HG02981 (cell line): ENCODE data around the gene SLC2A6.

ENCODE experiments used
- ATAC-seq: cut with Tn5 transposase; IDR thresholded peaks from one replicate; pipeline ENCODE4 v1.9.1; 2021; ENCODE audit warnings: mild to moderate bottlenecking, moderate library complexity; ENCODE audit not compliant: unreplicated experiment

The SLC2A6 gene

GRCh38 chr9:133477992-133478850 is 678 bp downstream of the SLC2A6 start:
- ATAC-seq = peak; percentile 27

- ATAC-seq = no peak
These were observed 1.4 kb downstream of the SLC2A6 start for GRCh38 chr9:133477461-133477860.

GRCh38 chr9:133476941-133477340 is 2.0 kb downstream of the SLC2A6 start:
- ATAC-seq = no peak

- ATAC-seq = no peak
These were observed 2.6 kb downstream of the SLC2A6 start for GRCh38 chr9:133476036-133476931.

GRCh38 chr9:133475292-133476012 is 3.4 kb downstream of the SLC2A6 start:
- ATAC-seq = no peak

GRCh38 chr9:133474853-133475252 is 4.0 kb downstream of the SLC2A6 start:
- ATAC-seq = no peak

- no peak for ATAC-seq
These were observed 4.7 kb downstream of the SLC2A6 start for GRCh38 chr9:133474215-133474614.

GRCh38 chr9:133473743-133474142 is 5.2 kb downstream of the SLC2A6 start:
- no peak for ATAC-seq

- ATAC-seq = no peak
These were observed 6.0 kb downstream of the SLC2A6 start for GRCh38 chr9:133472753-133473378.

- no peak for ATAC-seq
These were observed 6.6 kb downstream of the SLC2A6 start for GRCh38 chr9:133472277-133472645.

GRCh38 chr9:133471551-133472276 is 7.2 kb downstream of the SLC2A6 start:
- no peak for ATAC-seq

GRCh38 chr9:133470988-133471387 is 7.9 kb downstream of the SLC2A6 start:
- no peak for ATAC-seq

- no peak for ATAC-seq
These were observed 8.4 kb downstream of the SLC2A6 start for GRCh38 chr9:133470427-133470924.

GRCh38 chr9:133468777-133469421 is 10.0 kb downstream of the SLC2A6 start:
- ATAC-seq = no peak

- ATAC-seq = no peak
These were observed 10.5 kb downstream of the SLC2A6 start for GRCh38 chr9:133468374-133468773.

- no peak for ATAC-seq
These were observed 11.8 kb downstream of the SLC2A6 start for GRCh38 chr9:133467101-133467500.

GRCh38 chr9:133465984-133466383 is 12.9 kb downstream of the SLC2A6 start:
- ATAC-seq = no peak

GRCh38 chr9:133464638-133465037 is 14.3 kb downstream of the SLC2A6 start:
- ATAC-seq = no peak

GRCh38 chr9:133463864-133464615 is 14.9 kb downstream of the SLC2A6 start:
- ATAC-seq = no peak
